DMS 273 (cell line): ENCODE results near the gene MPND.

ENCODE experiments used
- DNase-seq: peaks from one replicate; lab custom pipeline; 2025; ENCODE audit not compliant: unreplicated experiment; lab: John Stamatoyannopoulos, UW

The MPND gene

GRCh38 chr19:4376991-4377781 is 33.8 kb downstream of the MPND start:
- DNase-seq = no peak

GRCh38 chr19:4378886-4379285 is 35.5 kb downstream of the MPND start:
- DNase-seq = no peak

GRCh38 chr19:4379383-4380253 is 36.3 kb downstream of the MPND start:
- peak; percentile 63 for DNase-seq

GRCh38 chr19:4380254-4380727 is 36.9 kb downstream of the MPND start:
- DNase-seq = no peak

GRCh38 chr19:4385291-4386040 is 42.1 kb downstream of the MPND start:
- no peak for DNase-seq

GRCh38 chr19:4386041-4386782 is 42.9 kb downstream of the MPND start:
- no peak for DNase-seq

- no peak for DNase-seq
Observed at GRCh38 chr19:4388337-4389063, 45.1 kb downstream of the MPND start.

GRCh38 chr19:4389064-4389375 is 45.7 kb downstream of the MPND start:
- no peak for DNase-seq

GRCh38 chr19:4389511-4390016 is 46.2 kb downstream of the MPND start:
- DNase-seq = no peak

GRCh38 chr19:4390017-4390566 is 46.7 kb downstream of the MPND start:
- DNase-seq = no peak

GRCh38 chr19:4390567-4391305 is 47.4 kb downstream of the MPND start:
- no peak for DNase-seq

- no peak for DNase-seq
Observed at GRCh38 chr19:4391306-4391693, 47.9 kb downstream of the MPND start.

GRCh38 chr19:4391701-4392483 is 48.5 kb downstream of the MPND start:
- DNase-seq = no peak

GRCh38 chr19:4393947-4394590 is 50.7 kb downstream of the MPND start:
- no peak for DNase-seq

GRCh38 chr19:4396949-4397783 is 53.8 kb downstream of the MPND start:
- no peak for DNase-seq

- DNase-seq = peak; percentile 70
Observed at GRCh38 chr19:4399812-4400134, 56.4 kb downstream of the MPND start.
